ENCODE measurements around the gene RAB3GAP2. TPM values are rescaled to one million over a fixed set of nuclear protein-coding genes. Genes with fewer than 3 reads are reported as not detected.

The RAB3GAP2 gene
- total RNA-seq, 4 donors from 2014 or later: 19.9 to 35.3 (median 27.3) TPM

DNA sequence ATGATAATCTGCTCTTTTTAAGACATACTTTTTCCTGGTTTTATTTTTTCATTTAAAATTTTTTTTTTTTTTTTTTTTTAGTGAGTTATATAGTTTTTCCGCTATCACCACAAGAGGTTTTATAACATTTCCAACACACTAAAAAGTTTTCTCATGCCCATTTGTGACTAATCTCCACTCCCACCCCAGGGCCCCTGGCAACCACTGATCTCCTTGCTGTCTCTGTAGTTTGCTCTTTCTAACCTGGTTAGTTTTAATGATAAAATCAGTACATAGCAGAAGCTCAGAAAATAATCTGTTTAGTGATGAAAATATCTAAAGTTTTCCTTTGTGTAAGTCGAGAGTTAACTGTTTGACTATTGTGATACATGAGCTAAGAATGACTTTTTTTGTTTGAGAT, 136.5 kb downstream of the RAB3GAP2 start:
- Histone ChIP-seq H3K27me3 (no peaks in the 10 kb centered on the region), H3K27ac (no peak overlapping the region), H3K36me3 (peaks cover 4 to 93% of the 10 kb centered on the region in 2 donors), H3K4me3 (no peak overlapping the region), H3K9me3 (no peaks in the 10 kb centered on the region), H3K4me1 (no peaks in the 10 kb centered on the region)
- TF ChIP-seq, protein P1, sequence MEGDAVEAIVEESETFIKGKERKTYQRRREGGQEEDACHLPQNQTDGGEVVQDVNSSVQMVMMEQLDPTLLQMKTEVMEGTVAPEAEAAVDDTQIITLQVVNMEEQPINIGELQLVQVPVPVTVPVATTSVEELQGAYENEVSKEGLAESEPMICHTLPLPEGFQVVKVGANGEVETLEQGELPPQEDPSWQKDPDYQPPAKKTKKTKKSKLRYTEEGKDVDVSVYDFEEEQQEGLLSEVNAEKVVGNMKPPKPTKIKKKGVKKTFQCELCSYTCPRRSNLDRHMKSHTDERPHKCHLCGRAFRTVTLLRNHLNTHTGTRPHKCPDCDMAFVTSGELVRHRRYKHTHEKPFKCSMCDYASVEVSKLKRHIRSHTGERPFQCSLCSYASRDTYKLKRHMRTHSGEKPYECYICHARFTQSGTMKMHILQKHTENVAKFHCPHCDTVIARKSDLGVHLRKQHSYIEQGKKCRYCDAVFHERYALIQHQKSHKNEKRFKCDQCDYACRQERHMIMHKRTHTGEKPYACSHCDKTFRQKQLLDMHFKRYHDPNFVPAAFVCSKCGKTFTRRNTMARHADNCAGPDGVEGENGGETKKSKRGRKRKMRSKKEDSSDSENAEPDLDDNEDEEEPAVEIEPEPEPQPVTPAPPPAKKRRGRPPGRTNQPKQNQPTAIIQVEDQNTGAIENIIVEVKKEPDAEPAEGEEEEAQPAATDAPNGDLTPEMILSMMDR (IDR thresholded peaks at IDR 0.05): no peak
- TF ChIP-seq POLR2AphosphoS5 (IDR thresholded peaks at IDR 0.05) (no peak), EP300 (IDR thresholded peaks at IDR 0.05) (no peak), POLR2A (IDR thresholded peaks at IDR 0.05) (no peak)
- ATAC-seq: no peak
- 89 to 91% methylated on average over 2 of the region's 2 CpGs for WGBS, 2 donors (ENCODE audit: low coverage in 1 of 2)

DNA sequence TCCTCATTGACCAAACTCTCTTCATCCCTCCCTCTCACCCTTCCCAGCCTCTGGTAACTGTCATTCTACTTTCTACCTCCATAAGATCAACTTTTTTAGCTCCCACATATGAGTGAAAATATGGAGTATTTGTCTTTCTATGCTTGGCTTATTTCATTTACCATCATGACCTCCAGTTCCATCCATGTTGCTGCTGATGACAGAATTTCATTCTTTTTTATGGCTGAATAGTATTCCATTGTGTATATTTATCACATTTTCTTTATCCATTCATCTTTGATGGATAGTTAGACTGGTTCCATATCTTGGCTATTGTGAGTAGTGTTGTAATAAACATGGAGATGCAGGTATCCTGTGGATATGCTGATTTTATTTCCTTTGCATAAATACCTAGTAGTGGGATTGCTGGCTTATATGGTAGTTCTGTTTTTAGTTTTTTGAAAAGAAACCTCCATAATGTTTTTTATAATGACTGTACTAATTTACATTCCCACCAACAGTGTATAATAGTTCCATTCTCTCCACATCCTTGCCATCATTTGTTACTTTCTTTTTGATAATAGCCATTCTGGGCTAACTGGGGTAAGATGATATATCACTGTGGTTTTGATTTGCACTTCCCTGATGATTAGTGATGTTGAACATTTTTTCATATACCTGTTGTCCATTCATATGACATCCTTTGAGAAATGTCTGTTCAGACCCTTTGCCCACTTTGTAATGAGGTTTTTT, 142.6 kb downstream of the RAB3GAP2 start:
- ATAC-seq: no peak

DNA sequence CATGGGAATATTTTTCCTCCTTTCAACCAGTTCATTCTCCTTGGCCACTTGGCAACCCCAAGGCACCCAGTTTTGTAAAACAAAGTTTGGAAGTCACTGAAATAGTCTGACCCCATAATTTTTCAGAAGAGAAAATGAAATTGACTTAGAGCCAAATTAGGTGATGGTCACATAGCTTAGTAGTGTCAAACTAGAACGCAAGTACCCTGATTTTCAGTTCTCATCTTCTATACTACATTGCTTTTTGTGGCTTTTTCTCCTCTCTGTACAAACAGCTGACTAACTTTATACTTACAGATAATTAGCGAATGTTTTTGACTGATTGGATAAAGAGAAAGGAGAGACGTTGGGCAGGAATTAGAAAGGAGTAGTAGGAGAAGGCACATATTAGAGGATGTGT, 145.2 kb downstream of the RAB3GAP2 start:
- no peak for ATAC-seq
- WGBS, 2 donors (ENCODE audit: low coverage in 1 of 2): 64 to 71% methylated on average over 2 to 3 of the region's 3 CpGs
- Histone ChIP-seq H3K36me3 (peaks cover 0 to 67% of the 10 kb centered on the region in 2 donors), H3K9me3 (no peaks in the 10 kb centered on the region), H3K4me3 (no peak overlapping the region), H3K27ac (no peak overlapping the region), H3K27me3 (no peaks in the 10 kb centered on the region), H3K4me1 (no peaks in the 10 kb centered on the region)
- TF ChIP-seq POLR2A (IDR thresholded peaks at IDR 0.05): no peak
- TF ChIP-seq, protein P1 (IDR thresholded peaks at IDR 0.05): no peak
- no peak for TF ChIP-seq POLR2AphosphoS5 (IDR thresholded peaks at IDR 0.05)
- no peak for TF ChIP-seq EP300 (IDR thresholded peaks at IDR 0.05)

More for the DNA sequence above, 142.6 kb downstream of the RAB3GAP2 start:
- Histone ChIP-seq H3K4me1 (no peaks in the 10 kb centered on the region), H3K36me3 (peaks cover 4 to 91% of the 10 kb centered on the region in 2 donors), H3K9me3 (no peaks in the 10 kb centered on the region), H3K4me3 (no peak overlapping the region), H3K27ac (no peak overlapping the region), H3K27me3 (no peaks in the 10 kb centered on the region)
- TF ChIP-seq, protein P1 (IDR thresholded peaks at IDR 0.05): no peak
- TF ChIP-seq POLR2AphosphoS5 (IDR thresholded peaks at IDR 0.05) (no peak), EP300 (IDR thresholded peaks at IDR 0.05) (no peak), POLR2A (IDR thresholded peaks at IDR 0.05) (no peak)

DNA sequence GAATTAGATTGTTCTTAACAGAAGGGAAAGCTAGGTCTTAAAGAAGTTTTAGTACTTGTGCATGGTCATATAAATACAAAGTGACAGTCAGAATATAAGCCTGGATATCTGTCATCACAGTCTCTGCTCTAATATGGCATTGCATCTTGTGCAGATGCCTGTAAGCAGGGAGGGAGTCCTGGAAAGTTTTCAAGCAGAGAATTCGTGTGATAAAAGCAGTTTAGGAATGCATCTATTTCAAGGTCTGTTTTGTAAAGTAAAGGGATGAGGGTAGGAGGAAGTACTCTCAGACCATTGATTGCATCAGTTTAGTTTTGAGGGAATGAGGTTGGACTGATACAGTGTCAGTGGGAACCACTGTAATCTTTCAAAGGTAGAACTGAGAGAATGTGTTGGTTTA, 147.7 kb downstream of the RAB3GAP2 start:
- ATAC-seq: no peak
- no peaks in the 10 kb centered on the region for H3K27me3 ChIP-seq
- peaks cover 0 to 43% of the 10 kb centered on the region in 2 donors for H3K36me3 ChIP-seq
- H3K4me3 ChIP-seq: no peak overlapping the region
- no peaks in the 10 kb centered on the region for H3K4me1 ChIP-seq
- TF ChIP-seq, protein P1 (IDR thresholded peaks at IDR 0.05): no peak
- TF ChIP-seq EP300 (IDR thresholded peaks at IDR 0.05): no peak
- no peak for TF ChIP-seq POLR2AphosphoS5 (IDR thresholded peaks at IDR 0.05)
- TF ChIP-seq POLR2A (IDR thresholded peaks at IDR 0.05): no peak
- no peaks in the 10 kb centered on the region for H3K9me3 ChIP-seq
- 13 to 14% methylated on average over 1 of the region's 1 CpG for WGBS, 2 donors (ENCODE audit: low coverage in 1 of 2)
- H3K27ac ChIP-seq: no peak overlapping the region

DNA sequence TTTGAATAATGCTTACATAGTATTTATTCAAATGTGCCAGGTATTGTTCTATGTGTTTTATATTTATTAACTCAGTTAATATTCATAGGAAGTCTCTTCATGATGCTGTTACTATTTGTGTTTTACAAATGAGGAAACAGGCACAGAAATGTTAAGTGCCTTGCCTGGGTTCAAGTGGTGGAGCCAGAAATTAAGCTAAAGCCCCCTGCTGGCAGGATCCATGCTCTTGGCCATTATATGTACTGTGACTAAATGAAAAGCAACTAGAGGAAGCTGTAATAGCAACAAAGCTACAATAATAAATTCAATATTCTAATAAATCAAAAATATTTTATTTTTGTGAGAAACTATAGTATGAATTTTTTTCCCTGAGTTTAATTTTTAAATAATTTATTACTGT, 148.4 kb downstream of the RAB3GAP2 start:
- Histone ChIP-seq H3K36me3 (peaks cover 0 to 37% of the 10 kb centered on the region in 2 donors), H3K4me1 (peaks cover 0 to 2% (median 2%) of the 10 kb centered on the region in 3 donors), H3K9me3 (no peaks in the 10 kb centered on the region), H3K27me3 (no peaks in the 10 kb centered on the region), H3K27ac (no peak overlapping the region), H3K4me3 (no peak overlapping the region)
- ATAC-seq: no peak
- TF ChIP-seq, protein P1 (IDR thresholded peaks at IDR 0.05): no peak
- TF ChIP-seq EP300 (IDR thresholded peaks at IDR 0.05) (no peak), POLR2AphosphoS5 (IDR thresholded peaks at IDR 0.05) (no peak), POLR2A (IDR thresholded peaks at IDR 0.05) (no peak)

Data from gastroesophageal sphincter (tissue), 4 donors.